ENCODE data around the gene PRDX6. TPM values are rescaled to one million over a fixed set of nuclear protein-coding genes. Genes with fewer than 3 reads are reported as not detected.

PRDX6 gene
- total RNA-seq, 4 donors from 2014 or later, result 150 to 540 (median 469) TPM

DNA sequence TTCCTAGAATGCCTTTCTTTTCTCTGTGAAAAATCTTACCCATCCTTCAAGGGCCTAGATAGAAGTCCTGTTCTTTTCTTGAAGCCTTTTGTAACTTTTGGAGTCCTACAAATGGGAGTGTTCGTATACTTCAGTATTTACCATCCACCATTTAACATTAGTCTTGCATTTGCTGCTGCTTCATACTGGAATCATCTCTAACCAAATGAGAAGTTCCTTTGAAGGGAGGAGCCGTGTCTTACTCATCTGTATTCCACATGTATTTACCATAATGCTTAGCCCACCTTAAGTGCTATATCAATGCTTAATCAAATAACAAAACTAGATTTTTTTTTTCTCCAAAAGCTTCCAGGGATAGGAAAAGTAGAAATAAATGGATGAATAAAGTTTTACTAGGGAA lies 7.1 kb downstream of the PRDX6 start:
- Histone ChIP-seq H3K36me3 (peaks cover 0 to 85% (median 38%) of the 10 kb centered on the region in 4 donors), H3K27me3 (no peaks in the 10 kb centered on the region), H3K9me3 (no peaks in the 10 kb centered on the region), H3K4me1 (peaks cover under 1 to 17% (median 7%) of the 10 kb centered on the region in 4 donors), H3K27ac (no peak overlapping the region), H3K4me3 (no peak overlapping the region)
- in situ Hi-C loops (cut with MboI; ENCODE audit: low pct_ligation_motif_present in 1 of 4, low pct_unique_long_range_greater_than_20kb in 1 of 4, low sequenced_read_pairs in 3 of 4), result no loop called here
- intact Hi-C loops (cut with DNase I; ENCODE audit: low total_unique reads), result no loop called here
- DNase-seq, result no peak
- TF ChIP-seq POLR2A (IDR thresholded peaks at IDR 0.05) (no peak), EP300 (IDR thresholded peaks at IDR 0.05; ENCODE audit: low read depth) (no peak), POLR2AphosphoS5 (IDR thresholded peaks at IDR 0.05) (no peak)
- TF ChIP-seq, protein P1, sequence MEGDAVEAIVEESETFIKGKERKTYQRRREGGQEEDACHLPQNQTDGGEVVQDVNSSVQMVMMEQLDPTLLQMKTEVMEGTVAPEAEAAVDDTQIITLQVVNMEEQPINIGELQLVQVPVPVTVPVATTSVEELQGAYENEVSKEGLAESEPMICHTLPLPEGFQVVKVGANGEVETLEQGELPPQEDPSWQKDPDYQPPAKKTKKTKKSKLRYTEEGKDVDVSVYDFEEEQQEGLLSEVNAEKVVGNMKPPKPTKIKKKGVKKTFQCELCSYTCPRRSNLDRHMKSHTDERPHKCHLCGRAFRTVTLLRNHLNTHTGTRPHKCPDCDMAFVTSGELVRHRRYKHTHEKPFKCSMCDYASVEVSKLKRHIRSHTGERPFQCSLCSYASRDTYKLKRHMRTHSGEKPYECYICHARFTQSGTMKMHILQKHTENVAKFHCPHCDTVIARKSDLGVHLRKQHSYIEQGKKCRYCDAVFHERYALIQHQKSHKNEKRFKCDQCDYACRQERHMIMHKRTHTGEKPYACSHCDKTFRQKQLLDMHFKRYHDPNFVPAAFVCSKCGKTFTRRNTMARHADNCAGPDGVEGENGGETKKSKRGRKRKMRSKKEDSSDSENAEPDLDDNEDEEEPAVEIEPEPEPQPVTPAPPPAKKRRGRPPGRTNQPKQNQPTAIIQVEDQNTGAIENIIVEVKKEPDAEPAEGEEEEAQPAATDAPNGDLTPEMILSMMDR (IDR thresholded peaks at IDR 0.05), result no peak
- WGBS, 2 donors (ENCODE audit: low coverage in 1 of 2), result 92 to 93% methylated on average over 2 of the region's 2 CpGs

DNA sequence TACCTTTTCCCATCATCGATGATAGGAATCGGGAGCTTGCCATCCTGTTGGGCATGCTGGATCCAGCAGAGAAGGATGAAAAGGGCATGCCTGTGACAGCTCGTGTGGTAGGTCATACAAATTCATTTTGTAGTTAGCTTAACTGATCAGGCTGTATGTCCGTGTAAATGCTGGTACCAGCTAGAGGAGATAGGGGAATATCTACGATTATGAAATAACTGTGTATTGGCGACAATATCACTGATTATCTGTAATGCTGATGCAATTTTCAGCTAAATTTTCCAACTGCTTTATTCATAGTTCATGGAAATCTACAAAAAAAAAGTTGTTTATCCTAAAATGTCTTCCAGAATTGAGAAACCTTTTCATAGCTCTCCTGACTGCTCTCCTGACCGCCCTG lies 8.3 kb downstream of the PRDX6 start:
- Histone ChIP-seq H3K4me1 (peaks cover 0 to 6% (median 0%) of the 10 kb centered on the region in 4 donors), H3K9me3 (no peaks in the 10 kb centered on the region), H3K36me3 (peaks cover 0 to 86% (median 38%) of the 10 kb centered on the region in 4 donors), H3K27ac (no peak overlapping the region), H3K27me3 (no peaks in the 10 kb centered on the region), H3K4me3 (no peak overlapping the region)
- intact Hi-C loops (cut with DNase I; ENCODE audit: low total_unique reads), result no loop called here
- in situ Hi-C loops (cut with MboI; ENCODE audit: low pct_ligation_motif_present in 1 of 4, low pct_unique_long_range_greater_than_20kb in 1 of 4, low sequenced_read_pairs in 3 of 4), result no loop called here
- 91 to 92% methylated on average over 3 to 7 of the region's 7 CpGs for WGBS, 2 donors (ENCODE audit: low coverage in 1 of 2)
- no peak for DNase-seq
- TF ChIP-seq POLR2A (IDR thresholded peaks at IDR 0.05), result no peak
- TF ChIP-seq EP300 (IDR thresholded peaks at IDR 0.05; ENCODE audit: low read depth), result no peak
- no peak for TF ChIP-seq POLR2AphosphoS5 (IDR thresholded peaks at IDR 0.05)
- TF ChIP-seq, protein P1 (IDR thresholded peaks at IDR 0.05), result no peak

DNA sequence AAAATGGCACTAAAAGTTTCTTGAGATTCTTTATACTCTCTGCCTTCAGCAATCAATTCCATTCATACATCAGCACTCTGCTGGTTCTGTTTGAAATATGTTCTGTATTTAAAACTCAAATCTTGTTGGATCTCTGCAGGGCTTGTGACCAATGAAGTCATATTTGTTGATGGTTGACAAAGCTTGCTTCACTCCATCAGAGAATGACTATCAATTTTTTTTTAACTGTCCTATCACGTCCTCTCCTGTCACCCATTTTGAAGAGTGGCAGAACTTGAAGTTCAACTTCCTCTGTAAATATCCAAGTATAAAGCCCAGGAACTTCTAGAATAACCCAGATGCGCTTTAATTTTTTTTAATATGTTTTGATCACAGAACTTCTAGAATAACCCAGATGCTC lies 10.9 kb downstream of the PRDX6 start:
- H3K4me3 ChIP-seq, result no peak overlapping the region
- no peak for DNase-seq
- in situ Hi-C loops (cut with MboI; ENCODE audit: low pct_ligation_motif_present in 1 of 4, low pct_unique_long_range_greater_than_20kb in 1 of 4, low sequenced_read_pairs in 3 of 4) (no loop called here), intact Hi-C loops (cut with DNase I; ENCODE audit: low total_unique reads) (no loop called here)
- H3K9me3 ChIP-seq, result no peaks in the 10 kb centered on the region
- H3K36me3 ChIP-seq, result peaks cover 0 to 60% (median 27%) of the 10 kb centered on the region in 4 donors
- peak in 1 of 3 donors; percentile 8 for TF ChIP-seq POLR2AphosphoS5 (IDR thresholded peaks at IDR 0.05)
- no peak for TF ChIP-seq POLR2A (IDR thresholded peaks at IDR 0.05)
- H3K27me3 ChIP-seq, result no peaks in the 10 kb centered on the region
- WGBS, 2 donors (ENCODE audit: low coverage in 1 of 2), result 92 to 97% methylated on average over 2 of the region's 2 CpGs
- H3K4me1 ChIP-seq, result no peaks in the 10 kb centered on the region
- H3K27ac ChIP-seq, result no peak overlapping the region

DNA sequence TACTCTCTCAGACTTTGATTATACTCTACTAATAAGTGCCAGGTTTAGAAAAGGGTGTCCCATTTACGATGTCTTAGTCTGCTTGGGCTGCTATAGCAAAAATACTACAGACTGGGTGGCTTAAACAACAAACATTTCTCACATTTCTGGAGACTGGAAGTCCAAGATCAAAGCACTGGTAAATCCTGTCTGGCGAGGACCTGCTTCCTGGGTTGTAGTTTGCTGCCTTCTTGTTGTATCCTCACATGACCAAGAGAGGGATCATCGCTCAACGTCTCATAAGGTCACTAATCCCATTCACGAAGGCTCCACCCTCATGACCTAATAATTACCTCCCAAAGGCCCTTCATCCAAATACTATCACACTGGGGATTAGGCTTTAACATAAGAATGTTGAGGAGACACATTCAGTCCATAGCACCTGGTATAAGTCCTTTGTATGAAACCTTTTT lies 12.0 kb downstream of the PRDX6 start:
- no peaks in the 10 kb centered on the region for H3K27me3 ChIP-seq
- no peak overlapping the region for H3K27ac ChIP-seq
- WGBS, 2 donors (ENCODE audit: low coverage in 1 of 2), result 88 to 92% methylated on average over 3 to 5 of the region's 5 CpGs
- DNase-seq, result no peak
- peaks cover 0 to 52% (median 23%) of the 10 kb centered on the region in 4 donors for H3K36me3 ChIP-seq
- TF ChIP-seq POLR2AphosphoS5 (IDR thresholded peaks at IDR 0.05) (no peak), EP300 (IDR thresholded peaks at IDR 0.05; ENCODE audit: low read depth) (no peak), POLR2A (IDR thresholded peaks at IDR 0.05) (no peak)
- TF ChIP-seq, protein P1 (IDR thresholded peaks at IDR 0.05), result no peak
- in situ Hi-C loops (cut with MboI; ENCODE audit: low pct_ligation_motif_present in 1 of 4, low pct_unique_long_range_greater_than_20kb in 1 of 4, low sequenced_read_pairs in 3 of 4) (no loop called here), intact Hi-C loops (cut with DNase I; ENCODE audit: low total_unique reads) (no loop called here)
- H3K4me3 ChIP-seq, result no peak overlapping the region
- H3K9me3 ChIP-seq, result no peaks in the 10 kb centered on the region
- H3K4me1 ChIP-seq, result no peaks in the 10 kb centered on the region

DNA sequence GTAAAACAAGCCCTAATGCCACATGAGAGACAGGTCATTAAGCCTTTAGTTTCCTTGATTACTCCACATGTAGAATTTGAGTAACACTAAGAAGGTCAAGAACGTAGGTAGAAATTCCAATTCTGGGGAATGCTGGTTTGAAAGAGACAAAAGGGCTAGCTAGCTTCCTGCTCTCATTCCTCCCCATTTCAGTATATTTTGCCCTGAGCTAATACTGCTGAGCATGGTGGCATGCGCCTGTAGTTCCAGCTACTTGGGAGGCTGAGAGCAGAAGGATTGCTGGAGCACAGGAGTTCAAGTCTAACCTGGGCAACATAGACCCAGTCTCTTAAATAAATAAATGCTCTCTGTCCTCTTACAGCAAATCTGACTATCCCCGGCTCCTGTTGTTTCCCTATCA lies 12.8 kb downstream of the PRDX6 start:
- H3K27ac ChIP-seq, result no peak overlapping the region
- H3K9me3 ChIP-seq, result no peaks in the 10 kb centered on the region
- WGBS, 2 donors (ENCODE audit: low coverage in 1 of 2), result 96 to 100% methylated on average over 2 to 3 of the region's 3 CpGs
- no peaks in the 10 kb centered on the region for H3K27me3 ChIP-seq
- H3K4me1 ChIP-seq, result no peaks in the 10 kb centered on the region
- TF ChIP-seq EP300 (IDR thresholded peaks at IDR 0.05; ENCODE audit: low read depth) (no peak), POLR2AphosphoS5 (IDR thresholded peaks at IDR 0.05) (no peak), POLR2A (IDR thresholded peaks at IDR 0.05) (no peak)
- TF ChIP-seq, protein P1 (IDR thresholded peaks at IDR 0.05), result no peak
- peaks cover 0 to 45% (median 19%) of the 10 kb centered on the region in 4 donors for H3K36me3 ChIP-seq
- intact Hi-C loops (cut with DNase I; ENCODE audit: low total_unique reads) (no loop called here), in situ Hi-C loops (cut with MboI; ENCODE audit: low pct_ligation_motif_present in 1 of 4, low pct_unique_long_range_greater_than_20kb in 1 of 4, low sequenced_read_pairs in 3 of 4) (no loop called here)
- no peak overlapping the region for H3K4me3 ChIP-seq
- no peak for DNase-seq

Data from transverse colon (tissue), 4 donors.